ENCODE data around the gene TMEM187.

The TMEM187 gene

DNA sequence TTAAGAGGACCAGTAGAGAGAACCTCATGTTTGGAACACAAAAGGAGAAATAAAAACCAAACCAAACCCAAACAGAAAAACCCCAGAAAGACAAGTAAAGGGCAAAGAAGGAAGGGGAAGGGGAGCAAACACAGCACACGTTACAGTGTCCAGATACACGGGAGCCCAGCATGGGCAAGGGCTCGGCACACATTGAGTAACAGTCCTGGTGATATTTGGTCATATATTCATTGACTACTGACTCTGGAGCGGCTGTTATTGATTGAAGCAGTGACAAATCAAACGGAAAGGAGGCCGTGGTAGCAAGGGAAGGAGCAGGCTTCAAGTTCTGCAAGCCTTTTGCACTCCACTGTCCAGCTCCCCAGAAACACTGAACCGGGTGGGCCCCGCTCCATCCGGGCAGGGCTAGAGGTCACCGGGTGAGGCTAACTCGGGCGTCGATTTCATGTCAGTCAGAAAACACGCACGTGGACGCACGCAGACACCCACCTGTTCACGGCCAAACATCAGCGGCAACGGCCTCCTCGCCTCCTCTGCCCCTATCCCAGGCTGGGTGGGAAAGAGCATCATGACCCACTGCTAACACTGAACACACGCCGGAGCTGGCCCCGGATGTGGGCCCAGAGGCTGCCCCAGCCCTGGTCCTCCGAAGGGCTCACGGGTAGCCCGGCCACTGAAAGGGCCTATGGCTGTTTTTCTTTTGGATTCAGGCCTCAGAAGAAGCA, 50.9 kb downstream of the TMEM187 start:
- no peak for DNase-seq

DNA sequence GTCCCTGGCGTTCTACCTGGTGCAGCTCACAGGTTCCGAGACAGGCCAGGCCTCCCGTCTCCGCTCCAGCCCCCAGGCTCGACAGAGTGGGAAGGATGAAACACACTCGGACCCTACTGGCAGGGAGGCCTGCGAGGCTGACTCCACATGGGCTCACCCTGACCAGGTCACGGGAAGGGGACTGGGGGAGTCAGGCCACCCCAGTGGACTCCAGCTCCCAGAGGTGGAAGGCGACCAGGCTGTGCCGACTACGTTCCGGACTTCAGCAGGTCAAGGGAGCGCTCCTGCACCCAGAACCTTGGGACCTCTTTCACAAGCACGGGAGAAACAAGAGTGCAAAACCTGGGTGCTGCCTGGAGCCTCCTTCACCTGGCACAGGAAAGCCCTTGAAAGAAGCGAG, 51.7 kb downstream of the TMEM187 start:
- DNase-seq: no peak

- no peak for DNase-seq
These were observed 52.7 kb downstream of the TMEM187 start for GRCh38 chrX:154025230-154025629.

- DNase-seq: no peak
These were observed 53.8 kb downstream of the TMEM187 start for GRCh38 chrX:154026136-154027021.

GRCh38 chrX:154027022-154027402, 54.5 kb downstream of the TMEM187 start:
- no peak for DNase-seq

- DNase-seq: no peak
These were observed 55.4 kb downstream of the TMEM187 start for GRCh38 chrX:154027986-154028385.

GRCh38 chrX:154028502-154029184, 56.1 kb downstream of the TMEM187 start:
- DNase-seq: no peak

GRCh38 chrX:154029439-154029838, 56.9 kb downstream of the TMEM187 start:
- no peak for DNase-seq

- DNase-seq: no peak
These were observed 57.7 kb downstream of the TMEM187 start for GRCh38 chrX:154030266-154030665.

GRCh38 chrX:154030715-154031305, 58.3 kb downstream of the TMEM187 start:
- DNase-seq: no peak

GRCh38 chrX:154032160-154032559, 59.6 kb downstream of the TMEM187 start:
- no peak for DNase-seq

- no peak for DNase-seq
These were observed 60.1 kb downstream of the TMEM187 start for GRCh38 chrX:154032653-154033052.
